BJ (cell line): ENCODE data around the gene KCND3. TPM values are rescaled to one million over a fixed set of nuclear protein-coding genes. Genes with fewer than 3 reads are reported as not detected.

Experiments used
- CTCF ChIA-PET: fragments of 350-600 bp; formaldehyde crosslinking; extraction: SDS; loops from one replicate; lab custom pipeline; 2021; ENCODE audit warnings: antibody characterized with exemption, inconsistent platforms; lab: Yijun Ruan, JAX
- POLR2A ChIA-PET: fragments of 300-600 bp; sonication (Branson Sonifier 250); formaldehyde crosslinking; extraction: SDS; loops from one replicate; lab custom pipeline; 2021; ENCODE audit warnings: antibody characterized with exemption; lab: Charles Lee
- DNase-seq: peaks from one replicate; pipeline ENCODE4 v3.0.0-alpha.2; 2011; ENCODE audit warnings: low read depth
- H3K27me3 ChIP-seq: 2 replicates; pipeline ENCODE4 v1.6.0; 2011; ENCODE audit warnings: low read length; ENCODE audit not compliant: control insufficient read depth, insufficient read depth
- H3K36me3 ChIP-seq: 2 replicates; pipeline ENCODE4 v1.5.1; 2011; ENCODE audit warnings: low read length; ENCODE audit not compliant: control insufficient read depth, insufficient read depth
- H3K4me3 ChIP-seq: 2 replicates; pipeline ENCODE4 v1.5.1; 2011; ENCODE audit warnings: low read depth, mild to moderate bottlenecking, control low read depth, low read length
- polyA plus RNA-seq: library from polyadenylated mRNA; depleted of rRNA; stranded (reverse); fragments of >200 nt; gene quantifications from 2 replicates; pipeline ENCODE4 v1.2.3, GENCODE V29; 2011
- TF ChIP-seq, protein P1 (sequence below): IDR thresholded peaks from 2 replicates; pipeline ENCODE4 v1.5.1; 2011; ENCODE audit warnings: low read depth, mild to moderate bottlenecking, control low read depth, inconsistent platforms, low read length, moderate library complexity; ENCODE audit not compliant: insufficient read depth

The KCND3 gene
- polyA plus RNA-seq, 1 experiment = 3.6 TPM

- peak; percentile 65 for DNase-seq
- H3K4me3 ChIP-seq = no peak overlapping the region
- no peaks in the 10 kb centered on the region for H3K36me3 ChIP-seq
- TF ChIP-seq, protein P1, sequence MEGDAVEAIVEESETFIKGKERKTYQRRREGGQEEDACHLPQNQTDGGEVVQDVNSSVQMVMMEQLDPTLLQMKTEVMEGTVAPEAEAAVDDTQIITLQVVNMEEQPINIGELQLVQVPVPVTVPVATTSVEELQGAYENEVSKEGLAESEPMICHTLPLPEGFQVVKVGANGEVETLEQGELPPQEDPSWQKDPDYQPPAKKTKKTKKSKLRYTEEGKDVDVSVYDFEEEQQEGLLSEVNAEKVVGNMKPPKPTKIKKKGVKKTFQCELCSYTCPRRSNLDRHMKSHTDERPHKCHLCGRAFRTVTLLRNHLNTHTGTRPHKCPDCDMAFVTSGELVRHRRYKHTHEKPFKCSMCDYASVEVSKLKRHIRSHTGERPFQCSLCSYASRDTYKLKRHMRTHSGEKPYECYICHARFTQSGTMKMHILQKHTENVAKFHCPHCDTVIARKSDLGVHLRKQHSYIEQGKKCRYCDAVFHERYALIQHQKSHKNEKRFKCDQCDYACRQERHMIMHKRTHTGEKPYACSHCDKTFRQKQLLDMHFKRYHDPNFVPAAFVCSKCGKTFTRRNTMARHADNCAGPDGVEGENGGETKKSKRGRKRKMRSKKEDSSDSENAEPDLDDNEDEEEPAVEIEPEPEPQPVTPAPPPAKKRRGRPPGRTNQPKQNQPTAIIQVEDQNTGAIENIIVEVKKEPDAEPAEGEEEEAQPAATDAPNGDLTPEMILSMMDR = no peak
- ChIA-PET POLR2A (interaction anchor here (0.5 to 0.6 kb wide), 2 partner anchors 51 to 327 kb away, joined by 4 to 6 read pairs; partner anchors contain the start of gene INKA2), CTCF (interaction anchor here (0.6 to 1.5 kb wide), 4 partner anchors 9 to 1593 kb away, joined by 3 to 4 read pairs (median 3); no protein-coding TSS in a partner anchor)
- peaks cover 8% of the 10 kb centered on the region for H3K27me3 ChIP-seq
Observed at GRCh38 chr1:111789666-111790316, 199.7 kb downstream of the KCND3 start.

- Histone ChIP-seq H3K4me3 (no peak overlapping the region), H3K36me3 (no peaks in the 10 kb centered on the region), H3K27me3 (peaks cover 8% of the 10 kb centered on the region)
- DNase-seq = no peak
- CTCF ChIA-PET = interaction anchor here (0.6 to 1.6 kb wide), 3 partner anchors 8 to 1592 kb away, joined by 3 to 5 read pairs (median 3); no protein-coding TSS in a partner anchor
- TF ChIP-seq, protein P1 = no peak
- POLR2A ChIA-PET = interaction anchor here (0.5 to 0.6 kb wide), 2 partner anchors 50 to 326 kb away, joined by 4 to 6 read pairs; partner anchors contain the start of gene INKA2
Observed at GRCh38 chr1:111789142-111789541, 200.3 kb downstream of the KCND3 start.

DNA sequence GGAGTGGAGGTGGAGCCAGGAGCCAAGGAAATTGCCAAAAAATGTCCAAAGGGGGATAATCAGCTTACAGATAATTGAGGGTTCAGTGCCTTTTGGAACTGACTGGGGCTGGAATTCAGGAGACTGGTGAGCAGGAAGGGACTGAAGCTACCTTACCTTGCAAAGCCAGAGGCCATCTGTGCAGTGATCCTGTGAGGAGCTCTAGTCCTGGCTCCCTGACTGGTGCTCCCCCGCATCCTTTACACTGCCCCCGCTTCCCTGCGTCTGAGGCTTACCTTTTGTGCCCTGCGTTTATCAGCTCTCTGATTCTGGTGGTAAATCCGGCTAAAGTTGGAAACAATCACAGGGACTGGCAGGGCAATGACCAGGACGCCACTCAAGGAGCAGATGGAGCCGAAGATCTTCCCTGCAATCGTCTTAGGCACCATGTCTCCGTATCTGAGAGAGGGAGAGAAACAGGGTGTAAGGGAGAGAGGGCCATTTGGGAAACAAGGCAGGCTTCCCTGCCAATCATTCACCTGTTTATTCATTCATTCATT, 202.7 kb downstream of the KCND3 start:
- Histone ChIP-seq H3K27me3 (peaks cover 4% of the 10 kb centered on the region), H3K4me3 (no peak overlapping the region), H3K36me3 (no peaks in the 10 kb centered on the region)
- TF ChIP-seq, protein P1 = no peak
- ChIA-PET CTCF (interaction anchor here (1.0 kb wide), 1 partner anchor 17 kb away, joined by 4 read pairs; no protein-coding TSS in a partner anchor), POLR2A (no interaction called here)
- DNase-seq = no peak

DNA sequence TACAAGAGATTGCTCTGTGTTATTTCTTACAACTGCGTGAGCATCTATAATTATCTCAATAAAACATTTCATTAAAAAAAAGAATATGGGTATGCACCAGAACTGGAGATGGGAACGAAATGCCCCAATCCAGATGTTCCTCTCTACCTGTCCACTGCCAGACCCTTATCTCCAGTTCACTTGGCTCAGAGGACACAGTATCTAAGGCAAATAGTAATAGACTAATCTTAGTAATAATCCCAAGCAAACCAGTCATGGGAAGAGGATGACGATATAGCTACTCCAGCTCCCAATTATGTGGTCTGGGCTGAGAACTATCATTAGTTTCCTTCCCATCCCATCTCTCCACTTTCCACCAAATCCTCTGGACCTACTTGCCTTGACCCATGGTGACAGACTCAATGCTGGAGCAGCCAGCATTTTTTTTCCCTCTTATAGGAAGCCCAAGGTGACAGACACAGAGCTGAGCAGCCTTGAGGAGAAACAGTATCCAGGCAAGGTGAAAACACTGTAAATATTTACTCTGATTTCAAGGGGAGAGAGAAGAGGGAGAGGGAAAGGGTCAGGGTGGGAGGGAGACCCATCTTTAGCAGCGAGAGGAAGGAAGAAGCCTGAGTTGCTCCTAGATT, 205.1 kb downstream of the KCND3 start:
- H3K27me3 ChIP-seq = peaks cover 4% of the 10 kb centered on the region
- H3K36me3 ChIP-seq = no peaks in the 10 kb centered on the region
- ChIA-PET POLR2A (no interaction called here), CTCF (interaction anchor here (0.8 kb wide), 1 partner anchor 15 kb away, joined by 3 read pairs; no protein-coding TSS in a partner anchor)
- TF ChIP-seq, protein P1 = no peak
- no peak for DNase-seq
- H3K4me3 ChIP-seq = no peak overlapping the region

DNA sequence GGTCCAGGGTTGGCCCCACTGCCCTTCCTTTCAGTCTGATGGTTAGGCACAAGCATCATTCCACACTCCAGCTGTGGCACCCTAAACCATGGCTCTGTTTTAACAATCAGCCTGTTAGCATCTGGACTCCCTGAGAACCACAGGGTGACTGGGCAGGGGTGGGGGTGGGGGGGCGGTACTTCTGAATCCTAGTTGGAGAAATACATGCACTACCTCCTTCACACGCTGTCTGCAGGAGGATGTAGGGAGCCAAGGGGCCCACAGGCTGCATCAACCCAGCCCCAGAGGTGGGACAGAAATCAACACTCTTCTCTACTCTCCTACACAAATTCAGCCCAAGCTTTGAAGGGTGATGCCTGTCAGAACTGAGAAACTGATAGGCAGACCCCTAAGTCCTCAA, 209.9 kb downstream of the KCND3 start:
- Histone ChIP-seq H3K36me3 (no peaks in the 10 kb centered on the region), H3K27me3 (no peaks in the 10 kb centered on the region), H3K4me3 (no peak overlapping the region)
- DNase-seq = no peak
- TF ChIP-seq, protein P1 = no peak
- ChIA-PET CTCF (no interaction called here), POLR2A (no interaction called here)
